ENCODE results near the gene NPTX2. TPM values are rescaled to one million over a fixed set of nuclear protein-coding genes. Genes with fewer than 3 reads are reported as not detected.

NPTX2 gene
- polyA plus RNA-seq, 1 donor from 2014 or later, result 0.98 TPM

DNA sequence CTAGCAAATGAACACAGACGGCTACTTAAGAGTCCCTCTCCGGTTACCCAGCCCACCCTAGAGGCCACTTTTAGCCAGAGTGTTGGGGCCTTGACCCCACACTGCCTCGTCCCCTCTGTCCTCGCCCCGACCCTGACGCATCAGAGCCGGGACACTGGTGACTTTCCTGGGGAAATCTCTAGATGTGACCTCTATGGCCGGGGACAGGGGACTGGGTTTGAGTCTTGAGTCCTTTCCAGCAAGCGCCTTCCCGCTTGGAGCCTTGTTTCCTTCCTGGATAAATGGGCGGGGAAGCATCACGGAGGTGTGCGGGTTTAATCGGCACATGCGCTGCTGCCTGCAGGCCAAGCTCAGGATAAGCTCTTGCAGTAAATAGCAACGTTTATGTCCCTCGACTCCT lies 40.7 kb downstream of the NPTX2 start:
- Histone ChIP-seq H3K27me3 (ENCODE audit: insufficient read depth, low read depth, low read length) (no peaks in the 10 kb centered on the region), H3K4me2 (ENCODE audit: low read length) (no peak overlapping the region), H3K79me2 (replicated peaks; ENCODE audit: insufficient read depth, low read length) (no peaks in the 10 kb centered on the region), H3K36me3 (ENCODE audit: insufficient read depth, low read length) (no peaks in the 10 kb centered on the region), H3F3A (ENCODE audit: insufficient read depth, low read length, poor library complexity, severe bottlenecking) (no peaks in the 10 kb centered on the region), H3K9me2 (ENCODE audit: insufficient read depth, low read length) (no peaks in the 10 kb centered on the region), H3K4me3 (ENCODE audit: low read length) (no peak overlapping the region), H2AFZ (ENCODE audit: low read depth, low read length) (no peak overlapping the region), H3K9me3 (ENCODE audit: low read length) (no peaks in the 10 kb centered on the region), H4K20me1 (ENCODE audit: insufficient read depth) (no peaks in the 10 kb centered on the region), H3K9ac (ENCODE audit: low read length) (no peak overlapping the region), H3K27ac (ENCODE audit: low read length) (no peak overlapping the region)
- TF ChIP-seq RAD21 (conservative IDR thresholded peaks at IDR 0.05) (no peak), EZH2 (IDR thresholded peaks at IDR 0.05; ENCODE audit: borderline replicate concordance, insufficient read depth, low read length, poor library complexity, severe bottlenecking) (no peak), SMC3 (conservative IDR thresholded peaks at IDR 0.05; ENCODE audit: poor library complexity) (no peak), POLR2AphosphoS5 (IDR thresholded peaks at IDR 0.05) (no peak), MXI1 (conservative IDR thresholded peaks at IDR 0.05; ENCODE audit: poor library complexity, severe bottlenecking) (no peak), EP300 (conservative IDR thresholded peaks at IDR 0.05; ENCODE audit: poor library complexity, severe bottlenecking) (no peak), TAF1 (IDR thresholded peaks at IDR 0.05; ENCODE audit: low read depth) (no peak), REST (IDR thresholded peaks at IDR 0.05; ENCODE audit: borderline replicate concordance) (no peak)

DNA sequence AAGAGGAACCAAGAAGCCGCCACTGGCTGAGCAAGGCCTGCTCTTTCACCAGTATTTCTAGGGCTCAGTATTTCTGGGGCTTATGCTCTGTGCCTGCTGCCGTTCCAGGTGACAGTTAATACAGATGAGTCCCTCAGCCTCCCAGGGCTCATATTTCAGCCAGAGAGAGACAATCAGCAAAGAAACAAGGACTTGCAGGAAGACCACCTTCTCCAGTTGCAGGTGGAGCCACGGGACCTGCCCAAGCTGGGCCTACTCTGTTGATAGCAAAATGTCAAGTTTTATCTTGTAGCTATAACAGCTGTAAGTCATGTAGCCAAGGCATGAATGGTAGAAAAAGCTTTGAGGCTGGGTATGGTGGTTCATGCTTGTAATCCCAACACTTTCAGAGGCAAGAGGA lies 42.7 kb downstream of the NPTX2 start:
- TF ChIP-seq SMC3 (conservative IDR thresholded peaks at IDR 0.05; ENCODE audit: poor library complexity), result no peak
- TF ChIP-seq TAF1 (IDR thresholded peaks at IDR 0.05; ENCODE audit: low read depth), result no peak
- TF ChIP-seq, protein P1, sequence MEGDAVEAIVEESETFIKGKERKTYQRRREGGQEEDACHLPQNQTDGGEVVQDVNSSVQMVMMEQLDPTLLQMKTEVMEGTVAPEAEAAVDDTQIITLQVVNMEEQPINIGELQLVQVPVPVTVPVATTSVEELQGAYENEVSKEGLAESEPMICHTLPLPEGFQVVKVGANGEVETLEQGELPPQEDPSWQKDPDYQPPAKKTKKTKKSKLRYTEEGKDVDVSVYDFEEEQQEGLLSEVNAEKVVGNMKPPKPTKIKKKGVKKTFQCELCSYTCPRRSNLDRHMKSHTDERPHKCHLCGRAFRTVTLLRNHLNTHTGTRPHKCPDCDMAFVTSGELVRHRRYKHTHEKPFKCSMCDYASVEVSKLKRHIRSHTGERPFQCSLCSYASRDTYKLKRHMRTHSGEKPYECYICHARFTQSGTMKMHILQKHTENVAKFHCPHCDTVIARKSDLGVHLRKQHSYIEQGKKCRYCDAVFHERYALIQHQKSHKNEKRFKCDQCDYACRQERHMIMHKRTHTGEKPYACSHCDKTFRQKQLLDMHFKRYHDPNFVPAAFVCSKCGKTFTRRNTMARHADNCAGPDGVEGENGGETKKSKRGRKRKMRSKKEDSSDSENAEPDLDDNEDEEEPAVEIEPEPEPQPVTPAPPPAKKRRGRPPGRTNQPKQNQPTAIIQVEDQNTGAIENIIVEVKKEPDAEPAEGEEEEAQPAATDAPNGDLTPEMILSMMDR (IDR thresholded peaks at IDR 0.05; ENCODE audit: poor library complexity, severe bottlenecking), result no peak
- TF ChIP-seq EZH2 (IDR thresholded peaks at IDR 0.05; ENCODE audit: borderline replicate concordance, insufficient read depth, low read length, poor library complexity, severe bottlenecking), result no peak
- no peak for TF ChIP-seq RAD21 (conservative IDR thresholded peaks at IDR 0.05)
- Histone ChIP-seq H4K20me1 (ENCODE audit: insufficient read depth) (no peaks in the 10 kb centered on the region), H3K9me3 (ENCODE audit: low read length) (no peaks in the 10 kb centered on the region), H3K9me2 (ENCODE audit: insufficient read depth, low read length) (no peaks in the 10 kb centered on the region), H3K4me2 (ENCODE audit: low read length) (no peak overlapping the region), H3K79me2 (replicated peaks; ENCODE audit: insufficient read depth, low read length) (no peaks in the 10 kb centered on the region), H3K27me3 (ENCODE audit: insufficient read depth, low read depth, low read length) (no peaks in the 10 kb centered on the region), H3K36me3 (ENCODE audit: insufficient read depth, low read length) (no peaks in the 10 kb centered on the region), H3K27ac (ENCODE audit: low read length) (no peak overlapping the region), H3F3A (ENCODE audit: insufficient read depth, low read length, poor library complexity, severe bottlenecking) (no peaks in the 10 kb centered on the region), H3K4me3 (ENCODE audit: low read length) (no peak overlapping the region), H3K9ac (ENCODE audit: low read length) (no peak overlapping the region), H2AFZ (ENCODE audit: low read depth, low read length) (no peak overlapping the region)
